ENCODE measurements around the gene ZNF595.
"Not testable (repeated sequence)": the region's sequence is repeated elsewhere in the genome, so short reads cannot be mapped to it uniquely, and the experiment has no call there.

ZNF595 gene

DNA sequence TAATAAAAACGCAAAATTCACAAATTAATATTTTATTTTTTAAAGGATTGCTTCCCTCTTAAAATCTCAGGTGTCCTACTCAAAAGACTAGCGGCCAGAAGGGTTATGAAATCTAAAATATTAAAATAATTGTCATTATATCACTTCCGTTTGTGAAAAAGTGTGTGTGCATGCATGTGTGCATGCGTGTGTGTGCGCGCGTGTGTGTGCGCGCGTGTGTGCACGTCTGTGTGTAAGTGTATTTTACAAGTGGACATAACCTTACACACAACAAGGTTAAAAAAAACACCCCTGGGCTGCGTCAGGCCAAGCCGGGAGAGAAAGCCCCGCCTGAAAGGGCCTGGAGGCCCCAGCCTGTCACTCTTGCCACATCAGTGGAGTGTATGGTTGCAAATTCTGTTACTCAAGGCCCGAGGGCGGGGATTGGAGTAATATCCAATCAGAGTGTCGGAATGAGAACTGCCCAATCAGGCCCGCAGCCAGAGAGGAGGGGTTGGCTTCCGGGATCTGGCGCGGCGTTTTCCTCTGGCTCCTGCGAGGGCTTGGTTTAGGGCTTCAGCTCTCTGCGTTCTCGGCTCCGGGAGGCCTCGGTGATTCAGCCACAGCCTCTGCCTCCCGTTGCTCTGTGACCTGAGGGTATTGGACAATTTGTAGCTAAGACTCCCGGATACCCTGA lies at the start of gene ZNF595:
ZNF595 (plus strand) TSS at position 518 of the 676 bp plus-strand sequence. CDS start 168 bp downstream, outside the sequence.
- DNase-seq (ENCODE audit: low spot score), result not testable (repeated sequence)

DNA sequence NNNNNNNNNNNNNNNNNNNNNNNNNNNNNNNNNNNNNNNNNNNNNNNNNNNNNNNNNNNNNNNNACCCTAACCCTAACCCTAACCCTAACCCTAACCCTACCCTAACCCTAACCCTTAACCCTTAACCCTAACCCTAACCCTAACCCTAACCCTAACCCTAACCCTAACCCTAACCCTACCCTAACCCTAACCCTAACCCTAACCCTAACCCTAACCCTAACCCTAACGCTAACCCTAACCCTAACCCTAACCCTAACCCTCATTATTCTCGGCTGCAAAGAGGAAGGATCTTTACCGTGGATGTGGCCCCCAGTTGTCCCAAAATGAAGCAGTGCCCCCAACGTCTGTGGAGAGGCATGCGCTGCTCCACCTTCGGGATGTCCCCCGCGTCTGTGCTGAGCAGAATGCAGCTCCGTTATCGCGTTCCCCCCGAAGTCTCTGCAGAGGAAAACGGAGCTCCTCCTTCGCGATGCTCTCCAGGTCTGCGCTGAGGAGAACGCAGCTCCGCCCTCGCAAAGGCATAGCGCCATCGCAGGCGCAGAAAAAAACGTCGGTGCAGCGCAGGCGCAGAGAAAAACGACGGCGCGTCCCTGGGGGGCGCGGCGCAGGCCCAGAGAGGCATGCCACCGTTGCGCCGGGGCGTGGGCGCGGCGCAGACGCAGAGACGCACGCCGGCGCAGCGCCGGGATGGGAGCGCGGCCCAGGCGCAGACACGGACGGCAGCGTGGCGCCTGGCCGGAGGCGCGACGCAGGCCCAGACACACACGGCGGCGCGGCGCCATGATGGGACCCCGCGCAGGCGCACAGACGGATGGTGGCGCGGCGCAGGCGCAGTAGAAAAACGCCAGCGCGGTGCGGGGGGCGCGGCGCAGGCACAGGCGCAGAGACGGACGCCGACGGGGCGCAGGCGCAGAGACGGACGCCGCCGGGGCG lies 42.9 kb upstream of the ZNF595 start:
- not testable (repeated sequence) for DNase-seq (ENCODE audit: low spot score)

DNA sequence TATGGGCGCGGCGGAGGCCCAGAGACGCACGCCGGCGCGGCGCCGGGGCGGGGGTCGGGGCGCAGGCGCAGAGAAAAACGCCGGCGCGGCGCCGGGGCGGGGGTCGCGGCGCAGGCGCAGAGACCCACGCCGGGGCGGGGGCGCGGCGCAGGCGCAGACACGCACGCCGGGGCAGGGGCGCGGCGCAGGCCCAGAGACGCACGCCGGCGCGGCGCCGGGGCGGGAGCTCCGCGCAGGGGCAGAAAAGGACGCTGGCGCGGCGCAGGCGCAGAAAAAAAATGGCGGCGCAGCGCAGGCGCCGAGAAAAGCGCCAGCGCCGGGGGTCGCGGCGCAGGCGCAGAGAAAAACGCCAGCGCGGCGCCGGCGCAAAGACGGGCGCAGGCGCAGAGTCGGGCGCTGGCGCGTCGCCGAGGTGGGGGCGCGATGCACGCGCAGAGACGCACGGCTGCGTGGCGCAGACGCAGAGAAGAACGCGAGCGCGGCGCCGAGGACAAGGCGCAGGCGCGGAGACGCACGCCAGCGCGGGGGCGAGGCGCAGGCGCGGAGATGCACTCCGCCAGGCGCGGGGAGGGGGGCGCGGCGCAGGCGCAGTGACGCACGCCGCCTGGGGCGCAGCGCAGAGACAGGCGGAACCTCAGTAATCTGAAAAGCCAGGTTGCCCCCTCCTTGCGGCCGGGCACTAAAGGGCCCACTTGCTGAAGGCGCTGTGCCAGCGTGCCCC lies 41.9 kb upstream of the ZNF595 start:
- not testable (repeated sequence) for DNase-seq (ENCODE audit: low spot score)

DNA sequence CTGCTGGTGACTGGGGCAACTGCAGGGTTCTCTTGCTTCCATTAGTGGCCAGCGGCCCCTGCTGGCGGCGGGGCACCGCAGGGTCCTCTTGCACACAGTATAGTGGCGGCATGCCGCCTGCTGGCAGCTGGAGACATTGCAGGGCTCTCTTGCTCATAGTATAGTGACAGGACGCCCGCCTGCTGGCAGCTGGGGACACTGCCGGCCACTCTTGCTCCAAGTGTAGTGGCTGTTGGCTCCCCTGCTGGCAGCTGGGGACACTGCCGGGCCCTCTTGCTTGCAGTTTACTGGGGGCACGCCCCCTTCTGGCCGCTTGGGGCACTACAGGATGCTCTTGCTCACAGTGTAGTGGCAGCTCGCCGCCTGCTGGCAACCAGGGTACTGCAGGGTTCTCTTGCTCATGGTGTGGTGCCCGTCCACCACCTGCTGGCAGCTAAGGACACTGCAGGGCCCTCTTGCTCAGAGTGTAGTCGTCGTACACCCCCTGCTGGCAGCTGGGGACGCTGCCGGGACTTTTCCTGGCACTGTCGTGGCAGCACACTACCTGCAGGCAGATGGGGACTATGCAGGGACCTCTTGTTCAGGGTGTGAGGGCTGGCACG lies 41.2 kb upstream of the ZNF595 start:
- DNase-seq (ENCODE audit: low spot score), result not testable (repeated sequence)

DNA sequence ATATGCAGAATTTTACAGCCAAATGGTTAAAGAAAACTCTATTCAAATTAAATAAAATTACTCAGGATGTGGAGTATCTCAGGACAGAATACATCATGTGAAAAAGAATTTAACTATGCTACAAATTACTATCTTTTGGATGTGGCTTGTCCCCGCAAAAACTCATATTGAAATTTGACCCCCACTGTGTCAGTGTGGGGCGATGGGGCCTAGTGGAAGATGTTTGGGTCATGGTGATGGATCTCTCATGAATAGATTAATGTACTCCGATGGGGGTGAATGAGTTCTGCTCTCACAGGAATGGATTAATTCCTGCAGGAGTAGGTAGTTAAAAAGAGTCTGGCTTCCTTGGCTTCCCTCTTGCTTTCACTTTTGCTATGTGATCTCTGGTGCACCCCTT lies 35.0 kb upstream of the ZNF595 start:
- not testable (repeated sequence) for DNase-seq (ENCODE audit: low spot score)

DNA sequence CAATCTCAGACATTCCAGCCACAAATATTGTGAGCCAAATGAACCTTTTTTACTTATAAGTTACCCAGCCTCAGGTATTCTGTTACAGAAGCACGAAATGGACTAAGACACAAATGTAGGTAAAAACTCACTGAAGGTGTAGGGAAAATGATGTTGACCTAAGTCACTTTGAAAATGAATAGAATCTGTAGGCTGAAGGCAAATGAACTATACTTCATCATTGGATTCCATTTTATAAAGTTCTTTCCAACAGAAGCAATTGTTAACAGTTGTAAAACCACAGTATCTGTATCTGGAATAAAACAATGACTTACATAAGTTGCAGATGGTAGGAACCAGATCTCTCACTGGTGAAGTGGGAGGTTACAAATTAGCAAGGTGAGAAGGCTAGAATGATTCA lies 34.5 kb upstream of the ZNF595 start:
- not testable (repeated sequence) for DNase-seq (ENCODE audit: low spot score)

DNA sequence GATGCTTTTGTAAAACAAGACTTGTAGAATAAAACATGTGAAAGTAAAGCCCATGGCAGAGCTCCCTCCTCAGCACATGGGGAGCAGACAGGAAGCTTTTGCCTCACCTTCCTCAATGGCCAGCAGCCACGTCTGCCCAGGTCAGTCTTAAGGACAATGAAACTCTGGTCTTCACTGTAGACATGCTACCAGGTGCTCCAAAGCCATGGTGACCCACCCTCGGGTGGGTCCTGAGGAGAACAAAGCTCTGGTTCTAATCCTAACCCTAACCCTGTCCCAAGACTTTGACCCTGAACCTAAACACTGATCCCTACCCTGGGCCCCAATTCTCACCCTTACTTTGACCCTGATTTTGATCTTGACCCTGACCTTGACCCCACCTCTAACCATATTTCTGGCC lies 30.2 kb upstream of the ZNF595 start:
- DNase-seq (ENCODE audit: low spot score), result not testable (repeated sequence)

DNA sequence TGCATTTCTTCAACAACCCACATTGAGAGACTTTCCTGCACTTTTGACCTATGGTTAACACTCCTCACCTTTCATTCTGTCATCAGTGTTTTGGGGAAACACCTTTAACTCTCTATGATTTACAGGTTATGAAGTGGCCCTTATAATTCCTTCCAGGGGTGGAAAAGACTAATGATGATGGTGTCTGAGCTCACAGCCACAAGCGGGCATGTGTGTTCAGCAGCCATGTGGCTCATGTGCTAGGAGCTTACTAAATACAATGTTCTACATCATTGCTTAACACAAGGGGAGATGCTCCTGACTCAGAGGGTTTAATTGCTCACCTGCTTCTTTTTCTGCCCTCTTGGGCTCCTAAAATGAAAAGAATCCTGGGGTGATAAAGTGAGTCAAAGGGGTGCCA lies 28.8 kb upstream of the ZNF595 start:
- DNase-seq (ENCODE audit: low spot score), result not testable (repeated sequence)

DNA sequence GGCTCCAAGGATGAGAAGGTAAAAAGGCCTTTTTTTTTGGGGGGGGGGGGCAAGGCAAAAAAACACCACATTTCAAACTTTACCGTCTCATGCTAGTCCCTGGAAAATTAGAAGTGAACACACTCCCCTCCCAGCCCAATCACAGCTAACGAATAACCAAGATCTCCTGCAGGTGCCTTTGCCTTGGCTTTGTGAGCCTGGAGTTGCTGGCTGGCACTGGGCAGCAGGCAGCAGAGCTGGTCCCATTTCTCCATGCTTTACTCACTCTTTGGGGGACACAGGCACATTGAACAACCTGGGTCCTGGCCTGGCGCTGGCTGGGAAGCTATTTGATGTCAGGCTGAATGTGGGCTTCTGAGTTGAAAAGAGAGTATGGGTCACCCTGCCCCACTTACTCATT lies 25.6 kb upstream of the ZNF595 start:
- not testable (repeated sequence) for DNase-seq (ENCODE audit: low spot score)

DNA sequence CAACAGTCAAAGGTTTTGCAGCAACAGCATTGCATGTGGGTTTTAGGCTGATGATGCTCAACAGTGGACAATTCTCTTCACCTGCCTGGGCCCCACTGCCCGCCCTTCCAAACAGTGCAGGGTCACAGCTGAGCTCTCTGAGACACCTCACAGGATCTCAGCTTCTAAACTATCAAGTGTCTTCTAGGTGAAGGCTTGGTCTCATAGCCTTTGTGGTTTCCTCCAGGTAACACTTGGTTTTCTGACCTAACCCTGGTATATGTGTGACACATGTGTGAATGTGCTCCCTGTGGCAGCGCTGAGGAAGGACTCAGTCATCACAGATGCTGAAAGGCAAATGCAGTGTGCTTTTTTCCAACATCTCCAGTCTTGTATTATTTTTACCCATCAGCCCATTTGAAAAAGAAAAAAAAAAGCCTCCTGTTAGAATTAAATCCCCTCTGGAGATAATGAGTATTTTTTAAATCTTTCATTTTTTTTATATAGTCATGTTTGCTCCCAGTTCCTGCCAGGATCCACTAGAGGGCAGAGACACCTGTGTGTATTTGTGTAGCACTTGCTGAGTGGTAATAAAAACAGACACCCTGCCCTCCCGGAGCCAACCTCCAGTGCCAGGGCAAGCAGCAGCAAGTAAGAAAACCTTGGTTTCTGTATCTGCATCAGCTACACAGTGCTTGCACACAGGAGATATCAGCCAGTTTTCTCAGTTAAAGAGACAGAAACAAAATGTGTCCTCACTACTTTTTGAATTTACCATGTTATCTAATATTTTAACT lies 24.2 kb upstream of the ZNF595 start:
- DNase-seq (ENCODE audit: low spot score), result not testable (repeated sequence)

DNA sequence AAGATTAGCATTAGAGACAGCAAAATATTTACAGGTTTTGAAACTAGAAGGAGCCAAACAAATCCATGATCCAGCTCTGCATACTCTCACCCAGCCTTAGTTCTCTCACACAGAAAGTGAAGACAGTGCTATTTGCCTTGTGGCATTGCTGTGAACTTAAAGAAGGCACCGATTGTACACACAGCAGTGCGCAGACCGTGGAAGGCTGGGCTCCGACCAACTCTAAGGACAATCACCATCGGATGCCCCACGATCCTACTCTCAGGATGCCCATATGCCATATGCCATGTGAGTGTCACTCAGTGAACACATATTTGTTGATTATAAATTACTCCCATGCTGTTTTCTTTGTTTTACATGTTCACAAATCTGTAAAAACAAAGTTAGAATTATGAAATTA lies 19.8 kb upstream of the ZNF595 start:
- DNase-seq (ENCODE audit: low spot score), result not testable (repeated sequence)

DNA sequence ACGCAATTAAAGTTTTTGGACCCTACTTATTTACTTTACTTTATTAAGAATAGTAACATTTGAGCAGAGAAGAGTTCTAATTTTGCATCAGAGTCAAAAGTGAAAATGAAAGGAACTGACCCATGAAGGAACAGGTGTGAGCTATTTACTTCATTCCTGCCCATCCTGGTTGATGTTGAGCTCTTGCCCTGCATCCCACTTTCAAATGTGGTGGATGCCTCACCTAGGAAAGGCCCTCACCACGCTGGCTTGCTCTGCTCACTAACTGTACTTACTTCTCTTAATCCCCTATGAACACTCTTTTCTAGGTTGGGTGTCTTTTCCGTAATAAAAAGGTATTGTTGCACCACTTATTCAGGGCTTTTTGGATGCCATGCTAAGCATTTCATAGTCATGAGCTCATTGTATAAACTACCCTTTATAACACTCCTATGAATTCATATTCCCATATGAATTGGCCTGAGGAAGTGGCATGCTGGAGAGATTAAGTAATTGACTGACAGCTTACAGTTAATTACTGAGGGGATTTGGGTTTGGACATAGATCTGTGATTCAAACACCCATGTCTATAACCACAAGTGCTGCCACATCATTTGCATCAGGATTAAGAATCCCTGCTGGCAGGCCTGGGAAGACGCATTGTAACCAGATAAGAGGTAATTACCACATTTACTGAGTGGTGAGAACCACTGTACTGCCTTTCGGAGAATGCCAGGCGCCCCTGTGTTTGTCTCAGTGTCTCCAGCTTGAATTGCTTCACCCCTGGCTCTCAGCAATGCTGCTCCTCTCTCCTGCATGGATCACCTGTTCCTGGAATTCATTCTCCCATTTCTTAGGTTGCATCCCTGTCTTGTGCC lies 16.3 kb upstream of the ZNF595 start:
- DNase-seq (ENCODE audit: low spot score), result not testable (repeated sequence)

DNA sequence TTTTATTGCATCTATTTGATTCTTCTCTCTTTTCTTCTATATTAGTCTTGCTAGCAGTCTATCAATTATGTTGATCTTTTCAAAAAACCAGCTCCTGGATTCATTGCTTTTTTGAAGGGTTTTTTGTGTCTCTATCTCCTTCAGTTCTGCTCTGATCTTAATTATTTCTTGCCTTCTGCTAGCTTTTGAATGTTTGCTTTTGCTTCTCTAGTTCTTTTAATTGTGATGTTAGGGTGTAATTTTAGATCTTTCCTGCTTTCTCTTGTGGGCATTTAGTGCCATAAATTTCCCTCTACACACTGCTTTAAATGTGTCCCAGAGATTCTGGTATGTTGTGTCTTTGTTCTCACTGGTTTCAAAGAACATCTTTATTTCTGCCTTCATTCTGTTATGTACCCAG lies 14.9 kb upstream of the ZNF595 start:
- DNase-seq (ENCODE audit: low spot score), result not testable (repeated sequence)

DNA sequence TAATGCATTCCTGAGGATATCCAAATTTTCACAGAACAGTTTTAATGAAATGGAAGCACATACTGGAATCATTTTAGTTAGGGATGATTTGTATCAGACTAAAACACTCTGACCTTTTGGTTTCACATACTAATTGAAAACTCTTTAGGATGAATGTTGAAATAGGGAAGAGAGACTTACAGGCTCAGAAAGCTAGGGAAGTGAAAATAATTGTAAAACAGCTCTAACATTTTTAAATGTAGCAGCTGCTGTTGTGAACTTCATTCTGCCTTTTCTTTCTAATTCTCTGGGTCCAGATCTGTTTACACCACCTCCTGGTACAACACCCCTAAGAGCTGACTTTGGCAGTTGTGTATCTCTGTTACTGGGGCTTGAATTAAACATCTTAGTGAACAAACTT lies 9.7 kb upstream of the ZNF595 start:
- DNase-seq (ENCODE audit: low spot score), result not testable (repeated sequence)

DNA sequence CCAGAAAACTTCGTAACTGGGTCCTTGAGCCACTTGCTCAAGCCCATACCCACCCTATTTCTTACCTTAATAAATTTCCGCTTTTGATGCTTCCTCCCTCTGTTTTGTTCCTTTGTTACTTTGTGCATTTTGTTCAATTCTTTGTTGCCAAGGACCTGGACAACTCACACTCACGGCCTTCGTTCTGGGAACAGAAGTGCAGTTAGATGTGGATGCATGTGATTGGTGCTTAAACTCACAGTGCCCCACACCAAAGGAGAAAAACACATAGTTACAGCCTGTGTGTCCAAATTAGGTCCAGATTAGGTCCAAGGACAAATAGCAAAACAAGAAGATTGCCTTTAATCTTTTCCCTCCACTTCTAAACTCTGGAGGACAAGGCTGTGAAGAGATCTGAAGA lies 1.9 kb upstream of the ZNF595 start:
- not testable (repeated sequence) for DNase-seq (ENCODE audit: low spot score)

DNA sequence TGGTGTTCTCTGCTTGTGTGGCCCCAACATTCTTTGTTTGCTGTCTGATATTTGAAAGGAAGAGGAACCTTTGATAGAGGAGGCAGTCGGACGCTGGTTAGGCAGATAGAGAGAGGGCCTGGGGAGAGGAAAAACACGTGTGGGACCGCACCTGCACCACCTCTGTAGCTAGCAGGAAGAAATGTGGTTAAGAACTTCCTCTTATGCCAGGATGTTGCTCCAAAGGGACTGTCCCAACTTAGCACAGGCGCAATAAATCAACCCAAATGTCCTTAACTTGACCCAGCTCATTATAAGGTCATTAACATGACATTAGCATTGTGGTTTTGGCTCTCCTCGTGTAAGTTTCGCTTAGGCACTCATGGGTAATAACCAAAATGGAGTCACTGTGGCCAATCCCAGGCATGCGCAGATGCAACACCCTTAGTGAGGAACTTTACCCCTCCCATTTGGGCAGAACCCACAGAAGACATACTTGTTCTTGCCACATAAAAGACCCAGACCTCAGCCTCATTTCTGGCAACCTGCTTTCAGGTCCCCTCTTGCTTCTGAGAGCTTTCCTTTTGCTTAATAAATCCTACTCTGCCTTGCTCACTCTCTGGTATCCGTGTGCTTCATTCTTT lies 1.4 kb upstream of the ZNF595 start:
- not testable (repeated sequence) for DNase-seq (ENCODE audit: low spot score)

DNA sequence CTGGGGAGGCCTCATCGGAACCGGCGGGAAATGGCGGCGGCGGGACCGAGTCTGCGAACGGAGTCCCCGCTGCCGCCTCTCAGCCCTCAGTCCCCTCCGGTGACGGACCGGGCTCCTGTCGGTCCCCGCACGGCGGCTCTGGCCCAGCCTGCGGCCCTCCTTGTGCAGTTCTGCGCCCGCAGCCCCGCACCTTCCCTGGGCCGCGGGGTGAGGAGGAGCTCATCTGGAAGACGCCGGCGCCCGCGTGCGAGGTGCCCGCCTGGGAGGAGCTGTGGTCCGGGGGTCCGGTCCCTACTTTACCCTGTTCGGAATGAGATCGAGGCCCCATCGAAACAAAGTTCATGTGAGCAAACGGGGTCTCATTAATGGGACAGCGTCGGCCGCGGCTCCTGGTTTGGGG lies 400 bp downstream of the ZNF595 start:
- not testable (repeated sequence) for DNase-seq (ENCODE audit: low spot score)

DNA sequence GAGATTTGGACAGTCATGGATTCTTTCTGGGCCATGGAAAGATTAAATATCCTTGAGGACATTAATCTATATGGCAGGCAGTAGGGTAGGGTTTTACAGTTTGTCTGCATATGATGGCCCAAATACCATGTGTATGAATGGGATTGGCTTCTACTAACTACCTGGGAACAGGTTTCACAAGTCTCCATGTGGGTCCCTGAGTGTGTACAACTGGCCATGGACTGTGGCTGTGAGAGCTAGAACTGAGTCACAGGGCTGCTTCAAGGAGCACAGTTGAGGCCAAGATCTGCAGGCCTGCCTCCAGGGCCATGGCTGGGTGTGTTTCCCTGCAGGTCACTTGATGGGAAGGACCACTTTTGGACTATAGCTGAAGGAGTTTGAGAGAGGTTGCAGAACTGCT lies 11.6 kb downstream of the ZNF595 start:
- not testable (repeated sequence) for DNase-seq (ENCODE audit: low spot score)

DNA sequence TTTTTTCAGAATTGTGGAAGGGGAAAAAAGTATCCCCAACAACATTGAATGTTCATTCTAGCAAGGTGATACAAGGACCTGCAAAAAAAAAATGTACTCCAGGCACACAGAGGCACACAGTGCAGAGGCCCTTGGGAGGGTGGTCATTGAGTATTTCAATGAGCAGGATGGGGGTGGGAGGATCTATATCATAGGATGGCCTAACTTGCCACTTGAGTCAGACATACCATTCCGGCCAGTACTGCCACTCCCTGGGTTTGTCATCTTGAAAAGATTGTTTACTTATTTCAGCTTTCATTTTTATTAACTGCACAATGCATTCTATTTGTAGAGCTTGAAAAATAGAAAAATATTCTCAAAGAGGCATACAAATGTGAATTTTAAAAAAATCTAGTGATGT lies 18.7 kb downstream of the ZNF595 start:
- DNase-seq (ENCODE audit: low spot score), result no peak

DNA sequence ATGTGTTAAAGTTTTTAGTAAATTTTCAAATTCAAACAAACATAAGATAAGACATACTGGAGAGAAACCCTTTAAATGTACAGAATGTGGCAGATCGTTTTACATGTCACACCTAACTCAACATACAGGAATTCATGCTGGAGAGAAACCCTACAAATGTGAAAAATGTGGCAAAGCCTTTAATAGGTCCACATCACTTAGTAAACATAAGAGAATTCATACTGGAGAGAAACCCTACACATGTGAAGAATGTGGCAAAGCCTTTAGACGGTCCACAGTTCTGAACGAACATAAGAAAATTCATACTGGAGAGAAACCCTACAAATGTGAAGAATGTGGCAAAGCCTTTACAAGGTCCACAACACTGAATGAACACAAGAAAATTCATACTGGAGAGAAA lies 32.8 kb downstream of the ZNF595 start:
- DNase-seq (ENCODE audit: low spot score), result no peak
